Endodermal cell (in vitro differentiated cells): Measurements from ENCODE around the gene PRPSAP2. TPM values are rescaled to one million over a fixed set of nuclear protein-coding genes. Genes with fewer than 3 reads are reported as not detected.

Experiments
- DNase-seq: peaks from one replicate; pipeline ENCODE4 v3.0.0-alpha.2; 2017
- H3K27ac ChIP-seq: 2 replicates; pipeline ENCODE4 v1.5.1; 2013; ENCODE audit warnings: mild to moderate bottlenecking, low read depth, low read length, moderate library complexity
- H3K27me3 ChIP-seq: 2 replicates; pipeline ENCODE4 v1.6.1; 2013; ENCODE audit warnings: mild to moderate bottlenecking, low read length, moderate library complexity; ENCODE audit not compliant: insufficient read depth, control insufficient read depth, poor library complexity, severe bottlenecking
- H3K36me3 ChIP-seq: 2 replicates; pipeline ENCODE4 v1.7.0; 2013; ENCODE audit warnings: mild to moderate bottlenecking, low read length, moderate library complexity; ENCODE audit not compliant: control insufficient read depth, insufficient read depth
- H3K4me1 ChIP-seq: one replicate; pipeline ENCODE4 v1.7.0; 2013; ENCODE audit warnings: low read length; ENCODE audit not compliant: control insufficient read depth, insufficient read depth
- H3K4me3 ChIP-seq: 2 replicates; pipeline ENCODE4 v1.5.1; 2013; ENCODE audit warnings: mild to moderate bottlenecking, low read length, moderate library complexity
- H3K9ac ChIP-seq: 2 replicates; pipeline ENCODE4 v1.6.1; 2013; ENCODE audit warnings: mild to moderate bottlenecking, low read length, moderate library complexity; ENCODE audit not compliant: poor library complexity, severe bottlenecking; ENCODE audit errors: extremely low read depth
- H3K9me3 ChIP-seq: 2 replicates; pipeline ENCODE4 v1.6.1; 2013; ENCODE audit warnings: mild to moderate bottlenecking, low read length, moderate library complexity; ENCODE audit not compliant: control insufficient read depth
- H3K27ac Mint-ChIP-seq: 2 replicates; pipeline ENCODE4 v1.8.0; 2020; ENCODE audit warnings: mixed read lengths
- H3K27me3 Mint-ChIP-seq: 2 replicates; pipeline ENCODE4 v1.8.0; 2021; ENCODE audit warnings: mild to moderate bottlenecking, mixed read lengths; ENCODE audit not compliant: insufficient read depth
- H3K36me3 Mint-ChIP-seq: 2 replicates; pipeline ENCODE4 v1.8.0; 2020; ENCODE audit warnings: low read depth, mixed read lengths
- H3K4me1 Mint-ChIP-seq: 2 replicates; pipeline ENCODE4 v1.8.0; 2020; ENCODE audit warnings: mixed read lengths
- H3K4me3 Mint-ChIP-seq: 2 replicates; pipeline ENCODE4 v1.8.0; 2020; ENCODE audit warnings: mild to moderate bottlenecking, moderate library complexity, mixed read lengths
- H3K9me3 Mint-ChIP-seq: 2 replicates; pipeline ENCODE4 v1.8.0; 2020; ENCODE audit warnings: mild to moderate bottlenecking, mixed read lengths
- WGBS, 2 experiments: methylation state at CpG; one replicate each; pipeline versions ENCODE4 v1.1.5 to v1.1.7; 2013; ENCODE audit warnings: missing lambda C conversion rate in 2 of 2, mixed read lengths in 1 of 2; ENCODE audit not compliant: insufficient coverage in 1 of 2, insufficient read length in 1 of 2; 5-methylcytosine and 5-hydroxymethylcytosine counted together
- total RNA-seq, 2 donors: library from RNA; stranded (reverse); fragmentation: NEBNext Ultra II Directional in 1 of 2; extraction: Animal tissue kit (Norgen Biotek cat#: 25700) in 1 of 2; gene quantifications; 2 replicates in 1 of 2; 3 replicates in 1 of 2; pipeline ENCODE4 v1.2.1, GENCODE V29; 2021
- TF ChIP-seq, protein P1 (sequence below): fragments of 200-600 bp; sonication (generic); conservative IDR thresholded peaks from 2 replicates; pipeline ENCODE4 v1.5.0; 2021; ENCODE audit warnings: antibody characterized with exemption, mild to moderate bottlenecking

PRPSAP2 gene
- total RNA-seq, 2 donors from 2014 or later, result 51.3 to 57.6 TPM

DNA sequence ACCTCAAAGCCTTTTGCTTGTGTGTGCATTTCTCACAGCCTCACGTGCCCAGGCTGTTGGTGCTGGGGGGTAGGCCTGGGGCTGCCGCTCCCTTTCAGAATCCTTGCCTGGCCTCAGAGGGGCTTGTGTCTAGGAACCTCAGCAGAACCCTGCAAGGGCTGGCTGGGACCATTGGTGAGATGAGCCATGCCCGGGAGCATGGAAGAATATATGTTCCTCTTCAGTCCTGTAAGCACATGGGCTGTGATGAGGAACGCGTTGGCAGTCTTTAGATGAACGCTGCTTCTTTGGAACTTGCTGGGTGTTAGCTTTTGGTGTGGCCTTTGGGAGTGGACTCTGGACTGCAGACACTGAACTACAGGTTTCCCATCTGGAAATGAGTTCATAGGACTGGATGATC lies 62.0 kb downstream of the PRPSAP2 start:
- H3K27ac ChIP-seq, result no peak overlapping the region
- H3K36me3 ChIP-seq, result peaks cover 61% of the 10 kb centered on the region
- H3K4me3 Mint-ChIP-seq, result no peak overlapping the region
- H3K36me3 Mint-ChIP-seq, result peaks cover 54% of the 10 kb centered on the region
- no peaks in the 10 kb centered on the region for H3K9me3 ChIP-seq
- no peak overlapping the region for H3K9ac ChIP-seq
- H3K9me3 Mint-ChIP-seq, result no peaks in the 10 kb centered on the region
- TF ChIP-seq, protein P1, sequence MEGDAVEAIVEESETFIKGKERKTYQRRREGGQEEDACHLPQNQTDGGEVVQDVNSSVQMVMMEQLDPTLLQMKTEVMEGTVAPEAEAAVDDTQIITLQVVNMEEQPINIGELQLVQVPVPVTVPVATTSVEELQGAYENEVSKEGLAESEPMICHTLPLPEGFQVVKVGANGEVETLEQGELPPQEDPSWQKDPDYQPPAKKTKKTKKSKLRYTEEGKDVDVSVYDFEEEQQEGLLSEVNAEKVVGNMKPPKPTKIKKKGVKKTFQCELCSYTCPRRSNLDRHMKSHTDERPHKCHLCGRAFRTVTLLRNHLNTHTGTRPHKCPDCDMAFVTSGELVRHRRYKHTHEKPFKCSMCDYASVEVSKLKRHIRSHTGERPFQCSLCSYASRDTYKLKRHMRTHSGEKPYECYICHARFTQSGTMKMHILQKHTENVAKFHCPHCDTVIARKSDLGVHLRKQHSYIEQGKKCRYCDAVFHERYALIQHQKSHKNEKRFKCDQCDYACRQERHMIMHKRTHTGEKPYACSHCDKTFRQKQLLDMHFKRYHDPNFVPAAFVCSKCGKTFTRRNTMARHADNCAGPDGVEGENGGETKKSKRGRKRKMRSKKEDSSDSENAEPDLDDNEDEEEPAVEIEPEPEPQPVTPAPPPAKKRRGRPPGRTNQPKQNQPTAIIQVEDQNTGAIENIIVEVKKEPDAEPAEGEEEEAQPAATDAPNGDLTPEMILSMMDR, result no peak
- WGBS, 2 experiments, result 87 to 90% methylated on average over 6 of the region's 6 CpGs
- no peaks in the 10 kb centered on the region for H3K27me3 Mint-ChIP-seq
- H3K4me1 ChIP-seq, result no peaks in the 10 kb centered on the region
- H3K4me1 Mint-ChIP-seq, result no peaks in the 10 kb centered on the region
- no peaks in the 10 kb centered on the region for H3K27me3 ChIP-seq
- no peak overlapping the region for H3K27ac Mint-ChIP-seq
- H3K4me3 ChIP-seq, result no peak overlapping the region
- no peak for DNase-seq

DNA sequence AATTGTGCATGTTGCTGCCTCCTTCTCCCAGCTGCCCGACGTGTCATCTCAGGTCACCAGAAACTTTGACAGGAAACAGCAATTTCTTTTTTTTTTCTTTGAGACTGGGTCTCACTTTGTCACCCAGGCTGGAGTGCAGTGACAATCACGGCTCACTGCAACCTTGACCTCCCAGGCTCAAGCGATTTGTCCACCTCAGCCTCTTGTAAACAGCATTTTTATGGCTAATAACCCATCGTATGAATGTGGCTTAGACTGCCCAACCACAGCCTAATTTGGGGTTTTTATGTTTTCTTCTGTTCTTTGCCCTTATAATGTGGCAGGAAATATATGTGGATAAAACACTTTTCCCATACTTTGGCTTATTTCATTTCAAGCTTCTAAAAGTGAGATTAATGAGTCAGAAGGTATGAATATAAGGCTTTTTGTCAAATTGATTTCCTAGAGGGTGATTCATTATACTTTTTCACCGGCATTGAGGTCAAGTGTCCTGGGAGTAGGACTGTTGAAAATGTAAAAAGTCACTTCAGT lies 63.0 kb downstream of the PRPSAP2 start:
- Mint-ChIP-seq H3K4me1 (peaks cover 3% of the 10 kb centered on the region), H3K27me3 (no peaks in the 10 kb centered on the region), H3K9me3 (no peaks in the 10 kb centered on the region), H3K27ac (peak overlapping the region; percentile 37), H3K36me3 (peaks cover 53% of the 10 kb centered on the region), H3K4me3 (no peak overlapping the region)
- H3K27me3 ChIP-seq, result no peaks in the 10 kb centered on the region
- H3K9me3 ChIP-seq, result no peaks in the 10 kb centered on the region
- no peak for DNase-seq
- no peak overlapping the region for H3K9ac ChIP-seq
- H3K36me3 ChIP-seq, result peaks cover 58% of the 10 kb centered on the region
- no peaks in the 10 kb centered on the region for H3K4me1 ChIP-seq
- TF ChIP-seq, protein P1, result no peak
- no peak overlapping the region for H3K4me3 ChIP-seq
- no peak overlapping the region for H3K27ac ChIP-seq
- WGBS, 2 experiments, result 90 to 92% methylated on average over 5 to 6 of the region's 6 CpGs

DNA sequence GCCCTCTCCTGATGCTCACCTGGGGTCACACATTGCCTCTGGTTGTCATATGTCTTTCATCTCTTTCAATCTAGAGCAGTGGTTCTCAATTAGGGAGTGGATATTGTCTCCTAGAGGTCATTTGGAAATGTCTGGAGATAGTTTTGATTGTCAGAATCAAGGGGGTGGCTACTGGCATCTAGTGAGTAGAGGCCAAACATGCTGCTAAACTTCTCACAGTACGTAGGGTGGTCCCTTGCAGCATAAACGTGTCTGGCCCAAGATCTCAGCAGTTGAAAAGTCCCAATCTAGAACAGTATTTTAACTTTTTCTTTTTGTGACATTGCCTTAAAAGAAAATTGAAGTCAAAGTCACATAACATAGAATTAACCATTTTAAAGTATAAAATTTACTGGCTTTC lies 63.6 kb downstream of the PRPSAP2 start:
- Mint-ChIP-seq H3K36me3 (peaks cover 50% of the 10 kb centered on the region), H3K27ac (peak overlapping the region; percentile 37), H3K4me3 (no peak overlapping the region), H3K9me3 (no peaks in the 10 kb centered on the region), H3K27me3 (no peaks in the 10 kb centered on the region), H3K4me1 (peaks cover 3% of the 10 kb centered on the region)
- no peak overlapping the region for H3K9ac ChIP-seq
- no peak overlapping the region for H3K4me3 ChIP-seq
- DNase-seq, result no peak
- TF ChIP-seq, protein P1, result no peak
- H3K27me3 ChIP-seq, result no peaks in the 10 kb centered on the region
- no peaks in the 10 kb centered on the region for H3K4me1 ChIP-seq
- no peaks in the 10 kb centered on the region for H3K9me3 ChIP-seq
- H3K27ac ChIP-seq, result no peak overlapping the region
- 93 to 100% methylated on average over 2 of the region's 2 CpGs for WGBS, 2 experiments
- peaks cover 55% of the 10 kb centered on the region for H3K36me3 ChIP-seq
